Lung (tissue), 12 donors: ENCODE data around the gene PLEKHG3. TPM values are rescaled to one million over a fixed set of nuclear protein-coding genes. Genes with fewer than 3 reads are reported as not detected.

ENCODE experiments used
- ATAC-seq: fragments of 200-7000 bp; cut with Tn5 transposase; one replicate; pipeline ENCODE4 v1.9.1; 2020; ENCODE audit warnings: moderate number of reproducible peaks; ENCODE audit not compliant: insufficient read depth, low FRiP score
- DNase-seq, 3 donors: peaks; one replicate each; pipeline ENCODE4 v3.0.0-alpha.2; 2013 to 2017
- H3K27ac ChIP-seq, 2 donors: one replicate each; pipeline ENCODE4 v1.5.1; 2013; ENCODE audit warnings: mild to moderate bottlenecking in 2 of 2, moderate library complexity in 2 of 2, control low read depth in 1 of 2, inconsistent platforms in 1 of 2, low read depth in 1 of 2, low read length in 1 of 2
- H3K27me3 ChIP-seq, 3 donors: one replicate each; pipeline ENCODE4 v1.5.1; 2013; ENCODE audit warnings: low read length in 2 of 3; ENCODE audit not compliant: control insufficient read depth in 3 of 3, insufficient read depth in 3 of 3
- H3K36me3 ChIP-seq, 4 donors: one replicate each; pipeline ENCODE4 v1.5.1; 2013; ENCODE audit warnings: low read length in 4 of 4, mild to moderate bottlenecking in 1 of 4, moderate library complexity in 1 of 4; ENCODE audit not compliant: control insufficient read depth in 4 of 4, insufficient read depth in 4 of 4
- H3K4me1 ChIP-seq, 5 donors: one replicate each; pipeline ENCODE4 v1.5.1; 2013; ENCODE audit warnings: low read length in 5 of 5, mild to moderate bottlenecking in 2 of 5, moderate library complexity in 1 of 5; ENCODE audit not compliant: control insufficient read depth in 5 of 5, insufficient read depth in 5 of 5
- H3K4me3 ChIP-seq: one replicate; pipeline ENCODE4 v1.5.1; 2013; ENCODE audit warnings: mild to moderate bottlenecking, control low read depth, moderate library complexity
- H3K9ac ChIP-seq, 2 donors: one replicate each; pipeline ENCODE4 v1.5.1; 2013; ENCODE audit warnings: low read length in 2 of 2, control low read depth in 1 of 2; ENCODE audit not compliant: insufficient read depth in 1 of 2
- H3K9me3 ChIP-seq, 4 donors: one replicate each; pipeline ENCODE4 v1.5.1; 2013; ENCODE audit warnings: low read length in 3 of 4, mild to moderate bottlenecking in 1 of 4, moderate library complexity in 1 of 4; ENCODE audit not compliant: control insufficient read depth in 4 of 4, insufficient read depth in 3 of 4
- CTCF ChIP-seq: IDR thresholded peaks from 2 replicates; pipeline ENCODE4 v1.5.1; 2012; ENCODE audit warnings: mild to moderate bottlenecking; ENCODE audit errors: control extremely low read depth, extremely low read depth
- WGBS, 2 donors: extraction: QIAGEN DNeasy Blood & Tissue Kit; methylation state at CpG; one replicate each; pipeline ENCODE4 v1.1.7; 2013; 5-methylcytosine and 5-hydroxymethylcytosine counted together
- polyA plus RNA-seq, 2 donors: library from polyadenylated mRNA; stranded (reverse); fragments of 200-250 nt; gene quantifications; one replicate each; pipeline ENCODE4 v1.2.1, GENCODE V29; 2013
- total RNA-seq, 2 donors: library from RNA; depleted of rRNA in 1 of 2; stranded (reverse); fragments of >200 nt in 1 of 2; gene quantifications; one replicate each; pipeline ENCODE4 v1.2.1, GENCODE V29; 2014 to 2021
- donor health status: control.
- donor health status: control.
- donor health status: Bipolar disorder and iron deficiency.
- donor health status: healthy.
- donor health status: DM: yes; HTN: yes; CAD: no.

The PLEKHG3 gene
- total and polyA plus RNA-seq, 4 donors = 11.0 to 43.5 (median 21.5) TPM

- peak in 1 of 3 donors; percentile 17 for DNase-seq
- Histone ChIP-seq H3K27me3 (no peaks in the 10 kb centered on the region), H3K4me3 (no peak overlapping the region), H3K9me3 (no peaks in the 10 kb centered on the region), H3K27ac (no peak overlapping the region), H3K9ac (no peak overlapping the region), H3K4me1 (peaks cover 0 to 29% (median 15%) of the 10 kb centered on the region in 5 donors), H3K36me3 (peaks cover 0 to 3% (median 0%) of the 10 kb centered on the region in 4 donors)
- TF ChIP-seq CTCF = no peak
- WGBS, 2 donors = 86 to 90% methylated on average over 24 to 25 of the region's 25 CpGs
- no peak for ATAC-seq
Observed at GRCh38 chr14:64766430-64767151, 62.4 kb downstream of the PLEKHG3 start.

GRCh38 chr14:64767215-64767964, 63.2 kb downstream of the PLEKHG3 start:
- WGBS, 2 donors = 72 to 83% methylated on average over 15 of the region's 15 CpGs
- Histone ChIP-seq H3K27ac (no peak overlapping the region), H3K36me3 (peaks cover 0 to 3% (median 0%) of the 10 kb centered on the region in 4 donors), H3K4me3 (no peak overlapping the region), H3K4me1 (peaks cover 0 to 21% (median 8%) of the 10 kb centered on the region in 5 donors), H3K9ac (no peak overlapping the region), H3K27me3 (no peaks in the 10 kb centered on the region), H3K9me3 (no peaks in the 10 kb centered on the region)
- ATAC-seq (no peak), DNase-seq (no peak)
- no peak for TF ChIP-seq CTCF

GRCh38 chr14:64768401-64769095, 64.3 kb downstream of the PLEKHG3 start:
- Histone ChIP-seq H3K27ac (no peak overlapping the region), H3K4me1 (peaks cover 0 to 12% (median 6%) of the 10 kb centered on the region in 5 donors), H3K9me3 (no peaks in the 10 kb centered on the region), H3K4me3 (no peak overlapping the region), H3K9ac (no peak overlapping the region), H3K27me3 (no peaks in the 10 kb centered on the region), H3K36me3 (peaks cover 0 to 3% (median 0%) of the 10 kb centered on the region in 4 donors)
- peak in 1 of 3 donors; percentile 14 for DNase-seq
- 67 to 83% methylated on average over 13 of the region's 13 CpGs for WGBS, 2 donors
- TF ChIP-seq CTCF = no peak
- no peak for ATAC-seq
